Activated CD8-positive, alpha-beta memory T cell treated with anti-CD3 and anti-CD28 coated beads for 36 hours (primary cell): ENCODE measurements around the gene PODNL1. TPM values are rescaled to one million over a fixed set of nuclear protein-coding genes. Genes with fewer than 3 reads are reported as not detected.

Experiments used
- CTCF ChIA-PET: fragments of 350-600 bp; sonication (Branson Sonifier 250); formaldehyde crosslinking; loops from one replicate; lab custom pipeline; 2021; ENCODE audit warnings: antibody characterized with exemption; lab: Charles Lee
- POLR2A ChIA-PET: fragments of 350-600 bp; sonication (Branson Sonifier 250); formaldehyde crosslinking; loops from one replicate; lab custom pipeline; 2021; ENCODE audit warnings: antibody characterized with exemption; lab: Charles Lee
- total RNA-seq, 2 experiments: library from RNA; stranded (reverse); gene quantifications; one replicate each; pipeline ENCODE4 v1.2.3, GENCODE V29; 2021

Gene PODNL1
- total RNA-seq, 2 experiments from 2014 or later = 0.21 TPM; not detected in 1

GRCh38 chr19:13962699-13963602 is 24.7 kb upstream of the PODNL1 start:
- POLR2A ChIA-PET = interaction anchor here (0.6 kb wide), 1 partner anchor 70 kb away, joined by 6 read pairs; no protein-coding TSS in a partner anchor
- CTCF ChIA-PET = no interaction called here

- POLR2A ChIA-PET = no interaction called here
Measured at GRCh38 chr19:13961826-13962698, 23.8 kb upstream of the PODNL1 start.

DNA sequence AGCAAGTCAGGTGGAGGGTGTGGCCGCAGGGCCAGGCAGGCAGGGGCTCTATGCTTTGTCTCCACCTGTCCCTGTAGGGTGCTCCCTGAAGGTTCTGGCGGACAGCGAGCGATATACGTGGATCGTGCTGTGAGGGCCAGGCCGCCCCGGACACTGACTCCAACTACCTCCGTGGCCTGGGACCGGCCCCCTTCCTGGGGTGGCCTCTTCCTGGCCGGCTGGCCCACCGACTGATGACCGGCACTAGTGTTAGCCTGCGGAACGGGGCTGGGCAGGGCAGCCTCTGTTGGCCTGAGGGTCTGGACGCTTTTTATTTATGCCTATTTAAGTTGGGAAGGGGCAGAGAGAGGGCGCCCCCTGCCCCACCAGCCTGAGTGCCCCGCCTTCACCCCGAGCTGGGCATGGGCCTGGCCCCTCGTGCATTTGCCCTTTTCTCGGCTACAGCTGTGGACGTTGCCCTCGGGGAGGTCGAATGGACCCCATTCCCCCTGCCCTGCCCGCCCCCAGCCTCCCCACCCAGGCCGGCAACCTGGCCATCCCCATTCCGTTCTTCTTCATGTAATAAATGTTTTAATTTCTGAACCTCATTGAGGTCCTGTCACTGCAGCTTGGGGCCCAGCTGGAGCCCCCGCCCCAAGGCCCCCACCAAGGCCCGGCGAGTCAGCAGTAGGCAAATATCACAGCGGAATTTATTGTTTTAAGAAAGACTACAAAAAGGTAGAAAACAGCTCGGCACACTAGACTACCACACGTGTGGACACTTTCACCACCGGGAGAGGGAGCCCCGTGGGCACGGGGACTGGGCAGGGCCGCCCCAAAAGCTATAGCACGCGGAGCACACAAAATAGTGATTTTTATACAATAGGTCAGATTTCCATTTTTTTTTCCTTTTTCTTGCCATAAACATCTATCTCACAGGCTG is 22.9 kb upstream of the PODNL1 start:
- POLR2A ChIA-PET = no interaction called here

More at GRCh38 chr19:13961826-13962698, 23.8 kb upstream of the PODNL1 start:
- CTCF ChIA-PET = no interaction called here

GRCh38 chr19:13959962-13960862 is 22.0 kb upstream of the PODNL1 start:
- ChIA-PET POLR2A (no interaction called here), CTCF (interaction anchor here (0.6 kb wide), 1 partner anchor 54 kb away, joined by 3 read pairs; no protein-coding TSS in a partner anchor)

More for the DNA sequence above, 22.9 kb upstream of the PODNL1 start:
- CTCF ChIA-PET = no interaction called here

DNA sequence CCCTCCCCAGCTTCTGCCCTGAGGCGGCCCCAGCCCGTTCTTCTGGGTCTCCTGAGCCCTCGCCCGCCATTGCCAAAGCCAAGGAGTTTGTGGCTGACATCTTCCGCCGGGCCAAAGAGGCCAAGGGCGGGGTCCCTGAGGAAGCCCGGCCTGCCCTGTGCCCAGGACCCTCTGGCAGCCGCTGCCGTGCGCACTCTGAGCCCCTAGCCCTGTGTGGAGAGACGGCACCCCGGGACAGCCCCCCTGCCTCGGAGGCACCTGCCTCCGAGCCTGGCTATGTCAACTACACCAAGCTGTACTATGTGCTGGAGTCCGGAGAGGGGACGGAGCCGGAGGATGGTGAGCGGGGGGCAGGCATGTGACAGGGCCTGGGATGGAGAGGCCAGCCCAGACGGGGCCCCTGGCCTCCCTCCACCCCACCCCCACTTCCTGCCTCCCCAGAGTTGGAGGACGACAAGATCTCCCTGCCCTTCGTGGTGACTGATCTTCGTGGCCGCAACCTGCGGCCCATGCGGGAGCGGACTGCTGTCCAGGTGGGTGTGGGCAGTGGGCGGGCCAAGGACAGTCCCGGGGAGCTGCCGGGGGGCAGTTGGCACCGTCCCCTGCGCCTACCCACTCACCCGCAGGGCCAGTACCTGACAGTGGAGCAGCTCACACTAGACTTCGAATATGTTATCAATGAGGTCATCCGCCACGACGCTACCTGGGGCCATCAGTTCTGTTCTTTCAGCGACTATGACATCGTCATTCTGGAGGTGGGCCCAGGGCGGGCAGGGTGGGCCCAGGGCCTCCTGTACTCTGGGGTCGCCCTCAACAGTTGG is 21.1 kb upstream of the PODNL1 start:
- POLR2A ChIA-PET = no interaction called here
- CTCF ChIA-PET = no interaction called here

GRCh38 chr19:13958043-13958442 is 19.8 kb upstream of the PODNL1 start:
- ChIA-PET POLR2A (no interaction called here), CTCF (interaction anchor here (0.6 kb wide), 1 partner anchor 19 kb away, joined by 3 read pairs; no protein-coding TSS in a partner anchor)

GRCh38 chr19:13957051-13957450 is 18.8 kb upstream of the PODNL1 start:
- ChIA-PET CTCF (interaction anchor here (1.1 to 2.5 kb wide), 2 partner anchors 77 to 96 kb away, joined by 3 to 8 read pairs; no protein-coding TSS in a partner anchor), POLR2A (no interaction called here)

DNA sequence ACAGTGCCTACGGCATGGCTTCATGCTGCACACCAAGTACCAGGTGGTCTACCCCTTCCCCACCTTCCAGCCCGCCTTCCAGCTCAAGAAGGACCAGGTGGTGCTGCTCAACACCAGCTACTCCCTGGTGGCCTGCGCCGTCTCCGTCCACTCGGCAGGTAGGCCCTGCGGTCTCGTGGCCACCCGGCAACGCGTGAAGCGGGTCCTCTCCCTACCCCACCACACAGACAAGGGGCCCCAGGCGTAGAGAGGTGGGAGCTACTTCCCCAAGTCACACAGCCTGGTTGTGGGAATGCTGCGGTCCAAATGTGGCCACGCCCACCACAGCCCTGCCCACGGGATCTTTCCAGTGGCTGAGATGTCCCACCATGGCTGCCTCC is 18.1 kb upstream of the PODNL1 start:
- POLR2A ChIA-PET = interaction anchor here (0.6 kb wide), 1 partner anchor 51 kb away, joined by 3 read pairs; no protein-coding TSS in a partner anchor
- CTCF ChIA-PET = interaction anchor here (1.1 to 2.5 kb wide), 2 partner anchors 76 to 96 kb away, joined by 3 to 8 read pairs; no protein-coding TSS in a partner anchor

- CTCF ChIA-PET = interaction anchor here (1.1 to 2.5 kb wide), 2 partner anchors 76 to 97 kb away, joined by 3 to 8 read pairs; no protein-coding TSS in a partner anchor
Measured at GRCh38 chr19:13955662-13956364, 17.6 kb upstream of the PODNL1 start.

DNA sequence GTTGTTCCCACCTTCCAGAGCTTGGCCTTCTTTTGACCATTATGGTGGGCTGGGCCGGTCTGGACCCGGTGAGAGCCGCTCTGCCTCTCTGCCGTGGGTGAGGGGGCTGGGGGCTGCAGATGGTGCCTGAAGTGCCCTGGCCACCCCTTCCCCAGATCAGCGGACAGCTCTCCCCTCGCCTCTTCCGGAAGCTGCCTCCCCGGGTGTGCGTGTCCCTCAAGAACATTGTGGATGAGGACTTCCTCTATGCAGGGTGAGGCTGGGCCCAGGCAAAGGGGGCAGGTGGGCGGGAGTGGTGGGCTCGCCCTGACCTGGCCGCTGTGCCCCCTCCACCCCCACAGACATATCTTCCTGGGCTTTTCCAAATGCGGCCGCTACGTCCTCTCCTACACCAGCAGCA is 16.0 kb upstream of the PODNL1 start:
- CTCF ChIA-PET = interaction anchor here (1.2 kb wide), 1 partner anchor 72 kb away, joined by 3 read pairs; no protein-coding TSS in a partner anchor
- POLR2A ChIA-PET = interaction anchor here (0.9 kb wide), 1 partner anchor 28 kb away, joined by 4 read pairs; no protein-coding TSS in a partner anchor

More at GRCh38 chr19:13955662-13956364, 17.6 kb upstream of the PODNL1 start:
- POLR2A ChIA-PET = no interaction called here

- POLR2A ChIA-PET = interaction anchor here (0.6 to 2.1 kb wide), 4 partner anchors 33 to 73 kb away, joined by 3 to 8 read pairs (median 6); partner anchors contain the start of gene RFX1
Measured at GRCh38 chr19:13952931-13953531, 14.8 kb upstream of the PODNL1 start.

GRCh38 chr19:13952154-13952930 is 14.1 kb upstream of the PODNL1 start, which contains the start of gene DCAF15:
DCAF15 (plus strand) TSS chr19:13952509; CDS start chr19:13952513, 4 bp downstream.
- ChIA-PET CTCF (interaction anchor here (0.5 to 2.0 kb wide), 9 partner anchors 13 to 144 kb away, joined by 3 to 5 read pairs (median 3); partner anchors contain the start of gene MISP3), POLR2A (interaction anchor here (0.6 to 2.1 kb wide), 5 partner anchors 27 to 147 kb away, joined by 4 to 8 read pairs (median 8); partner anchors contain the start of gene RFX1)

More at GRCh38 chr19:13952931-13953531, 14.8 kb upstream of the PODNL1 start:
- CTCF ChIA-PET = interaction anchor here (0.5 to 2.0 kb wide), 9 partner anchors 27 to 143 kb away, joined by 3 to 5 read pairs (median 3); no protein-coding TSS in a partner anchor

DNA sequence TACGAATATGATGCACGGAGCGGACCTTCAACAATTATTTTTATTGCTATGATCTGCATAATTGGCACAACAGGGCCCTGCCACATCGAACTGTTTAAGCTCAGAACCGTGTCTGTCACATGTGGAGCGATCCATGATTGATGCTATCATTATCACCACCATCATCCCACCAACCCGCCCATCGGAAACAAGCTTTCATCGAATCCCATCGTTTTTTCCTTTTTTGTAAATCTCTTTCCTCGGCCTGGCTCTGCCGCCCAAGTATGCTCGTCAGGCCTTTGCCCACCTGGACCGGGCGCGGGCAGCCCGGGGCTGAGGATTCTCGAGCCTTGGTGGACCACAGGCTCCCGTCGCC is 13.6 kb upstream of the PODNL1 start:
- ChIA-PET CTCF (interaction anchor here (0.7 to 2.0 kb wide), 6 partner anchors 13 to 124 kb away, joined by 3 to 5 read pairs (median 4); partner anchors contain the start of gene MISP3), POLR2A (interaction anchor here (0.5 to 2.1 kb wide), 5 partner anchors 28 to 147 kb away, joined by 4 to 8 read pairs (median 8); partner anchors contain the start of gene RFX1)

- POLR2A ChIA-PET = interaction anchor here (0.5 kb wide), 1 partner anchor 125 kb away, joined by 6 read pairs; no protein-coding TSS in a partner anchor
- CTCF ChIA-PET = interaction anchor here (0.7 to 2.0 kb wide), 4 partner anchors 12 to 1189 kb away, joined by 3 to 5 read pairs (median 3); no protein-coding TSS in a partner anchor
Measured at GRCh38 chr19:13951043-13951442, 12.8 kb upstream of the PODNL1 start.
